SK-N-SH treated with all-trans-retinoic acid at 6 μM for 48 hours (cell line): Measurements from ENCODE around the gene LRRC42.

Source experiments
- ATAC-seq: fragments of 200-7000 bp; cut with Tn5 transposase; 3 replicates; pipeline ENCODE4 v1.9.1; 2020; ENCODE audit warnings: mild to moderate bottlenecking, moderate library complexity
- ARNTL ChIP-seq: fragments of 450-650 bp; formaldehyde crosslinking; IDR thresholded peaks from 2 replicates; pipeline ENCODE4 v1.5.0; 2020; ENCODE audit warnings: low read depth, mild to moderate bottlenecking, moderate library complexity, borderline replicate concordance
- BACH2 ChIP-seq: fragments of 250-450 bp; sonication (Bioruptor Pico); IDR thresholded peaks from 2 replicates; pipeline ENCODE4 v1.9.0; 2021; ENCODE audit warnings: mild to moderate bottlenecking, borderline replicate concordance
- CSDC2 ChIP-seq: fragments of 250-450 bp; sonication (Bioruptor Pico); IDR thresholded peaks from 2 replicates; pipeline ENCODE4 v1.5.0; 2020; ENCODE audit warnings: mild to moderate bottlenecking, moderate library complexity
- ESRRG ChIP-seq: fragments of 250-450 bp; sonication (Bioruptor Pico); IDR thresholded peaks from 2 replicates; pipeline ENCODE4 v1.6.1; 2021; ENCODE audit warnings: mild to moderate bottlenecking
- GLIS3 ChIP-seq: fragments of 250-450 bp; sonication (Bioruptor Pico); IDR thresholded peaks from 2 replicates; pipeline ENCODE4 v1.5.0; 2020; ENCODE audit warnings: mild to moderate bottlenecking, moderate library complexity
- ISL1 ChIP-seq: fragments of 250-450 bp; sonication (Bioruptor Pico); IDR thresholded peaks from 2 replicates; pipeline ENCODE4 v2.1.2; 2022; ENCODE audit warnings: mild to moderate bottlenecking, moderate library complexity
- OSR1 ChIP-seq: fragments of 250-450 bp; sonication (Bioruptor Pico); IDR thresholded peaks from 2 replicates; pipeline ENCODE4 v1.8.0; 2022; ENCODE audit warnings: moderate library complexity, mild to moderate bottlenecking, inconsistent platforms
- PPARA ChIP-seq: fragments of 250-450 bp; sonication (Bioruptor Pico); IDR thresholded peaks from 2 replicates; pipeline ENCODE4 v1.5.0; 2020; ENCODE audit warnings: mild to moderate bottlenecking, borderline replicate concordance
- RARB ChIP-seq: fragments of 250-450 bp; sonication (Bioruptor Pico); IDR thresholded peaks from 2 replicates; pipeline ENCODE4 v1.8.0; 2021; ENCODE audit warnings: mild to moderate bottlenecking, moderate library complexity
- SNAI2 ChIP-seq: fragments of 250-450 bp; sonication (Bioruptor Pico); IDR thresholded peaks from 2 replicates; pipeline ENCODE4 v1.5.0; 2020; ENCODE audit warnings: mild to moderate bottlenecking, moderate library complexity
- TCF4 ChIP-seq: fragments of 250-450 bp; sonication (Bioruptor Pico); IDR thresholded peaks from 2 replicates; pipeline ENCODE4 v1.8.0; 2021; ENCODE audit warnings: mild to moderate bottlenecking, moderate library complexity, borderline replicate concordance
- TOX ChIP-seq: fragments of 250-450 bp; sonication (Bioruptor Pico); IDR thresholded peaks from 2 replicates; pipeline ENCODE4 v1.8.0; 2021; ENCODE audit warnings: mild to moderate bottlenecking, moderate library complexity, borderline replicate concordance
- ZC3H10 ChIP-seq: fragments of 250-450 bp; sonication (Bioruptor Pico); IDR thresholded peaks from 2 replicates; pipeline ENCODE4 v1.5.1; 2021; ENCODE audit warnings: mild to moderate bottlenecking, moderate library complexity
- ZFP3 ChIP-seq: fragments of 250-450 bp; sonication (Bioruptor Pico); IDR thresholded peaks from 2 replicates; pipeline ENCODE4 v1.5.0; 2020; ENCODE audit warnings: mild to moderate bottlenecking, moderate library complexity
- ZFP30 ChIP-seq: fragments of 450-650 bp; formaldehyde crosslinking; IDR thresholded peaks from 2 replicates; pipeline ENCODE4 v1.5.0; 2022; ENCODE audit warnings: mild to moderate bottlenecking, moderate library complexity
- ZNF565 ChIP-seq: fragments of 450-650 bp; formaldehyde crosslinking; conservative IDR thresholded peaks from 2 replicates; pipeline ENCODE4 v1.5.0; 2020; ENCODE audit warnings: low read depth, mild to moderate bottlenecking, moderate library complexity
- ZNF8 ChIP-seq: fragments of 450-650 bp; formaldehyde crosslinking; IDR thresholded peaks from 2 replicates; pipeline ENCODE4 v1.5.0; 2020; ENCODE audit warnings: mild to moderate bottlenecking, moderate library complexity
- TF ChIP-seq, protein P1 (sequence below): fragments of 250-450 bp; sonication (Bioruptor Pico); IDR thresholded peaks from 2 replicates; pipeline ENCODE4 v1.5.1; 2020; ENCODE audit warnings: low read depth, mild to moderate bottlenecking, moderate library complexity
- TF ChIP-seq, protein P2 (sequence below): fragments of 250-450 bp; sonication (Bioruptor Pico); IDR thresholded peaks from 2 replicates; pipeline ENCODE4 v1.8.0; 2020; ENCODE audit warnings: mild to moderate bottlenecking, moderate library complexity, borderline replicate concordance
- TF ChIP-seq, protein P3 (sequence below): fragments of 250-450 bp; sonication (Bioruptor Pico); IDR thresholded peaks from 2 replicates; pipeline ENCODE4 v1.8.0; 2021; ENCODE audit warnings: low read depth, mild to moderate bottlenecking, moderate library complexity, borderline replicate concordance
- TF ChIP-seq, protein P4 (sequence below): fragments of 250-450 bp; sonication (Bioruptor Pico); IDR thresholded peaks from 2 replicates; pipeline ENCODE4 v1.5.1; 2021; ENCODE audit warnings: mild to moderate bottlenecking, moderate library complexity
- TF ChIP-seq, protein P5 (sequence below): fragments of 250-450 bp; sonication (Bioruptor Pico); IDR thresholded peaks from 2 replicates; pipeline ENCODE4 v1.5.0; 2020; ENCODE audit warnings: mild to moderate bottlenecking, moderate library complexity

LRRC42 gene

DNA sequence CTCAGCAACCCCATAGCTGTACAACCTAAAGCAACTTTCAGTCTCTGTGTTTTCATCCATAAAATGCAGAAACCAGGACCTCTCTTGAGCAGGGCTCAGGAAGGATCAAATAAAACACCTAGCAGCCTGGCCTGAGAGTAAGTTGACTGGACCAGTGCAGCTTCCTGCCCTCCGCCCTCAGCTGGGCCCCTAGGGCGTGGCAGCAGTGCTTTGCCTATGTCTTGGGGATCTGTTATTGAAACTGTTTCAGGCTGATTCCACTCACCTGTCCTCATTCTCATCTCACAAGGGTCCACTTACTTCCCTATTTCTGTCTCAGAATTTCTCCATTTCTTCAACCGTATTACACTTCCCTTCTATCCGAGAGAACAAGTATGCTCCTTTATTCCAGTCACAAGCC, 17.3 kb downstream of the LRRC42 start (continued):
- TF ChIP-seq, protein P1, sequence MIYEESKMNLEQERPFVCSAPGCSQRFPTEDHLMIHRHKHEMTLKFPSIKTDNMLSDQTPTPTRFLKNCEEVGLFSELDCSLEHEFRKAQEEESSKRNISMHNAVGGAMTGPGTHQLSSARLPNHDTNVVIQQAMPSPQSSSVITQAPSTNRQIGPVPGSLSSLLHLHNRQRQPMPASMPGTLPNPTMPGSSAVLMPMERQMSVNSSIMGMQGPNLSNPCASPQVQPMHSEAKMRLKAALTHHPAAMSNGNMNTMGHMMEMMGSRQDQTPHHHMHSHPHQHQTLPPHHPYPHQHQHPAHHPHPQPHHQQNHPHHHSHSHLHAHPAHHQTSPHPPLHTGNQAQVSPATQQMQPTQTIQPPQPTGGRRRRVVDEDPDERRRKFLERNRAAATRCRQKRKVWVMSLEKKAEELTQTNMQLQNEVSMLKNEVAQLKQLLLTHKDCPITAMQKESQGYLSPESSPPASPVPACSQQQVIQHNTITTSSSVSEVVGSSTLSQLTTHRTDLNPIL = no peak
- no peak for TF ChIP-seq GLIS3 (CRISPR knock-in tag)
- no peak for TF ChIP-seq ZC3H10 (CRISPR knock-in tag)
- no peak for TF ChIP-seq BACH2 (CRISPR knock-in tag)
- TF ChIP-seq RARB (CRISPR knock-in tag) = no peak
- no peak for TF ChIP-seq TCF4 (CRISPR knock-in tag)
- TF ChIP-seq ZNF565 = no peak
- TF ChIP-seq, protein P2, sequence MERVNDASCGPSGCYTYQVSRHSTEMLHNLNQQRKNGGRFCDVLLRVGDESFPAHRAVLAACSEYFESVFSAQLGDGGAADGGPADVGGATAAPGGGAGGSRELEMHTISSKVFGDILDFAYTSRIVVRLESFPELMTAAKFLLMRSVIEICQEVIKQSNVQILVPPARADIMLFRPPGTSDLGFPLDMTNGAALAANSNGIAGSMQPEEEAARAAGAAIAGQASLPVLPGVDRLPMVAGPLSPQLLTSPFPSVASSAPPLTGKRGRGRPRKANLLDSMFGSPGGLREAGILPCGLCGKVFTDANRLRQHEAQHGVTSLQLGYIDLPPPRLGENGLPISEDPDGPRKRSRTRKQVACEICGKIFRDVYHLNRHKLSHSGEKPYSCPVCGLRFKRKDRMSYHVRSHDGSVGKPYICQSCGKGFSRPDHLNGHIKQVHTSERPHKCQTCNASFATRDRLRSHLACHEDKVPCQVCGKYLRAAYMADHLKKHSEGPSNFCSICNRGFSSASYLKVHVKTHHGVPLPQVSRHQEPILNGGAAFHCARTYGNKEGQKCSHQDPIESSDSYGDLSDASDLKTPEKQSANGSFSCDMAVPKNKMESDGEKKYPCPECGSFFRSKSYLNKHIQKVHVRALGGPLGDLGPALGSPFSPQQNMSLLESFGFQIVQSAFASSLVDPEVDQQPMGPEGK (CRISPR knock-in tag) = no peak
- no peak for TF ChIP-seq SNAI2
- TF ChIP-seq, all 23 proteins: peak for 0

DNA sequence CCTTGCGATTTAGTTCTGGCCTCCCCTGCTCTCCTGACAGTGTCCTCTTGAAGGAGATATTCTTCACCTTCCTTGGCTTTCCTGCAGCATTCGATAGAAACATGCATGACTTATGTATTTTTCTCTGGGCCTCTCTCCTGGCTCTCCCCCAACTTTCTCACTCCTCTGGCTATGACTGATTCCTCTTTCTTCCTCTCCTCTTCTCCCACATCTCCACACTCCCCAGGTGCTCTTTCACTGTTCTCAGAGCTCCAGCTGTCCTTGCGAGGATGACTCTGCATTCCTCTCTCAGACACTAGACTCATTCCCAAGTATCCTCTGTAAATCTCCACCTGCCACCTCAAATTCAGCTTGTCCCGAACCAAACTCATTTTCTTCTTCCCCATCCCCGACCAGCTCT, 18.0 kb downstream of the LRRC42 start:
- TF ChIP-seq, protein P3, sequence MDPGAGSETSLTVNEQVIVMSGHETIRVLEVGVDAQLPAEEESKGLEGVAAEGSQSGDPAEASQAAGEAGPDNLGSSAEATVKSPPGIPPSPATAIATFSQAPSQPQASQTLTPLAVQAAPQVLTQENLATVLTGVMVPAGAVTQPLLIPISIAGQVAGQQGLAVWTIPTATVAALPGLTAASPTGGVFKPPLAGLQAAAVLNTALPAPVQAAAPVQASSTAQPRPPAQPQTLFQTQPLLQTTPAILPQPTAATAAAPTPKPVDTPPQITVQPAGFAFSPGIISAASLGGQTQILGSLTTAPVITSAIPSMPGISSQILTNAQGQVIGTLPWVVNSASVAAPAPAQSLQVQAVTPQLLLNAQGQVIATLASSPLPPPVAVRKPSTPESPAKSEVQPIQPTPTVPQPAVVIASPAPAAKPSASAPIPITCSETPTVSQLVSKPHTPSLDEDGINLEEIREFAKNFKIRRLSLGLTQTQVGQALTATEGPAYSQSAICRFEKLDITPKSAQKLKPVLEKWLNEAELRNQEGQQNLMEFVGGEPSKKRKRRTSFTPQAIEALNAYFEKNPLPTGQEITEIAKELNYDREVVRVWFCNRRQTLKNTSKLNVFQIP (CRISPR knock-in tag) = no peak
- TF ChIP-seq, protein P4, sequence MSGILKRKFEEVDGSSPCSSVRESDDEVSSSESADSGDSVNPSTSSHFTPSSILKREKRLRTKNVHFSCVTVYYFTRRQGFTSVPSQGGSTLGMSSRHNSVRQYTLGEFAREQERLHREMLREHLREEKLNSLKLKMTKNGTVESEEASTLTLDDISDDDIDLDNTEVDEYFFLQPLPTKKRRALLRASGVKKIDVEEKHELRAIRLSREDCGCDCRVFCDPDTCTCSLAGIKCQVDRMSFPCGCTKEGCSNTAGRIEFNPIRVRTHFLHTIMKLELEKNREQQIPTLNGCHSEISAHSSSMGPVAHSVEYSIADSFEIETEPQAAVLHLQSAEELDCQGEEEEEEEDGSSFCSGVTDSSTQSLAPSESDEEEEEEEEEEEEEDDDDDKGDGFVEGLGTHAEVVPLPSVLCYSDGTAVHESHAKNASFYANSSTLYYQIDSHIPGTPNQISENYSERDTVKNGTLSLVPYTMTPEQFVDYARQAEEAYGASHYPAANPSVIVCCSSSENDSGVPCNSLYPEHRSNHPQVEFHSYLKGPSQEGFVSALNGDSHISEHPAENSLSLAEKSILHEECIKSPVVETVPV (CRISPR knock-in tag) = no peak
- no peak for TF ChIP-seq CSDC2 (CRISPR knock-in tag)
- no peak for TF ChIP-seq ZFP30
- no peak for TF ChIP-seq ZFP3
- TF ChIP-seq ISL1 (CRISPR knock-in tag) = no peak
- no peak for TF ChIP-seq TOX
- TF ChIP-seq SNAI2 = no peak
- TF ChIP-seq, protein P1 = no peak
- no peak for TF ChIP-seq BACH2 (CRISPR knock-in tag)
- no peak for TF ChIP-seq RARB (CRISPR knock-in tag)
- no peak for TF ChIP-seq GLIS3 (CRISPR knock-in tag)
- TF ChIP-seq, protein P5, sequence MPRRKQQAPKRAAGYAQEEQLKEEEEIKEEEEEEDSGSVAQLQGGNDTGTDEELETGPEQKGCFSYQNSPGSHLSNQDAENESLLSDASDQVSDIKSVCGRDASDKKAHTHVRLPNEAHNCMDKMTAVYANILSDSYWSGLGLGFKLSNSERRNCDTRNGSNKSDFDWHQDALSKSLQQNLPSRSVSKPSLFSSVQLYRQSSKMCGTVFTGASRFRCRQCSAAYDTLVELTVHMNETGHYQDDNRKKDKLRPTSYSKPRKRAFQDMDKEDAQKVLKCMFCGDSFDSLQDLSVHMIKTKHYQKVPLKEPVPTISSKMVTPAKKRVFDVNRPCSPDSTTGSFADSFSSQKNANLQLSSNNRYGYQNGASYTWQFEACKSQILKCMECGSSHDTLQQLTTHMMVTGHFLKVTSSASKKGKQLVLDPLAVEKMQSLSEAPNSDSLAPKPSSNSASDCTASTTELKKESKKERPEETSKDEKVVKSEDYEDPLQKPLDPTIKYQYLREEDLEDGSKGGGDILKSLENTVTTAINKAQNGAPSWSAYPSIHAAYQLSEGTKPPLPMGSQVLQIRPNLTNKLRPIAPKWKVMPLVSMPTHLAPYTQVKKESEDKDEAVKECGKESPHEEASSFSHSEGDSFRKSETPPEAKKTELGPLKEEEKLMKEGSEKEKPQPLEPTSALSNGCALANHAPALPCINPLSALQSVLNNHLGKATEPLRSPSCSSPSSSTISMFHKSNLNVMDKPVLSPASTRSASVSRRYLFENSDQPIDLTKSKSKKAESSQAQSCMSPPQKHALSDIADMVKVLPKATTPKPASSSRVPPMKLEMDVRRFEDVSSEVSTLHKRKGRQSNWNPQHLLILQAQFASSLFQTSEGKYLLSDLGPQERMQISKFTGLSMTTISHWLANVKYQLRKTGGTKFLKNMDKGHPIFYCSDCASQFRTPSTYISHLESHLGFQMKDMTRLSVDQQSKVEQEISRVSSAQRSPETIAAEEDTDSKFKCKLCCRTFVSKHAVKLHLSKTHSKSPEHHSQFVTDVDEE = no peak
- no peak for TF ChIP-seq OSR1 (CRISPR knock-in tag)
- no peak for TF ChIP-seq ZNF565
- no peak for TF ChIP-seq ZC3H10 (CRISPR knock-in tag)
- no peak for TF ChIP-seq ZNF8 (CRISPR knock-in tag)
- no peak for ATAC-seq

DNA sequence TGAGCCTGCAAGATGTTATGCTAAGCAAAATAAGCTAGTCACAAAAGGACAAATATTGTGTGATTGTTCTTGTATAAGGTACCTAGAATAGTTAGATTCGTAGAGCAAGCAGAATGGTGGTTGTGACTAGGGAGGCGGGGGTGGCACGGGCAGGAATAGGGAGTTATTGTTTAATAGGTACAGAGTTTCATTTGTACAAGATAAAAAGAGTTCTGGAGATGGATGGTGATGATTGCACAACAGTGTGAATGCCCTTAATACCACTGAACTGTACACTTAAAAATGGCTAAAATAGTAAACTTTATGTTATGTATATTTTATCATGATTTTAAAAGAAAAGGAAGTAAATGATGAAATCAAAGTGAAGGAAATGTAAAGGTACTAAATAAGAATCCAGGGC, 20.6 kb downstream of the LRRC42 start:
- ATAC-seq = no peak
- no peak for TF ChIP-seq PPARA
- no peak for TF ChIP-seq OSR1 (CRISPR knock-in tag)
- TF ChIP-seq, protein P5 = no peak
- no peak for TF ChIP-seq GLIS3 (CRISPR knock-in tag)
- TF ChIP-seq ZFP3 = no peak
- TF ChIP-seq, protein P2 (CRISPR knock-in tag) = no peak
- TF ChIP-seq TOX = no peak
- TF ChIP-seq ESRRG (CRISPR knock-in tag) = no peak
- TF ChIP-seq ARNTL (CRISPR knock-in tag) = no peak
- TF ChIP-seq BACH2 (CRISPR knock-in tag) = no peak
- no peak for TF ChIP-seq ISL1 (CRISPR knock-in tag)
- TF ChIP-seq SNAI2 = no peak
- TF ChIP-seq ZNF8 (CRISPR knock-in tag) = no peak
